ENCODE data around the gene ITPR3.

Gene ITPR3

GRCh38 chr6:33695451-33695887 lies 74.3 kb downstream of the ITPR3 start:
- H3K27me3 ChIP-seq (ENCODE audit: insufficient read depth, low read length, poor library complexity, severe bottlenecking): no peaks in the 10 kb centered on the region
- no peak overlapping the region for H3K4me2 ChIP-seq (ENCODE audit: low read depth, low read length, poor library complexity, severe bottlenecking)
- no peaks in the 10 kb centered on the region for H3K9me3 ChIP-seq (ENCODE audit: insufficient read depth, low read depth, low read length)
- no peak overlapping the region for H2AFZ ChIP-seq (ENCODE audit: low read length)
- no peak overlapping the region for H3K9ac ChIP-seq (ENCODE audit: low read depth, low read length, poor library complexity, severe bottlenecking)
- no peak overlapping the region for H3K4me3 ChIP-seq (ENCODE audit: low read length, poor library complexity, severe bottlenecking)
- TF ChIP-seq CTCF (conservative IDR thresholded peaks at IDR 0.05; ENCODE audit: low read length): no peak
- TF ChIP-seq EZH2phosphoT487 (IDR thresholded peaks at IDR 0.05; ENCODE audit: borderline replicate concordance): no peak
- no peaks in the 10 kb centered on the region for H3K79me2 ChIP-seq (ENCODE audit: insufficient read depth, low read length)
- H4K20me1 ChIP-seq (ENCODE audit: insufficient read depth, low read length, poor library complexity, severe bottlenecking): no peaks in the 10 kb centered on the region
- 0 out of 2 replicates have a peak, but pooled peaks cover 3% of the 10 kb centered on the region for H3F3A ChIP-seq (ENCODE audit: low read depth)
- no peaks in the 10 kb centered on the region for H3K9me2 ChIP-seq (replicated peaks; ENCODE audit: low read depth, low read length)
- peaks cover 62% of the 10 kb centered on the region; the same call in 1 of the 2 replicates for H3K36me3 ChIP-seq (ENCODE audit: insufficient read depth, low read length)
- H3K4me1 ChIP-seq (ENCODE audit: insufficient read depth, low read length, poor library complexity, severe bottlenecking): peaks cover 25% of the 10 kb centered on the region

GRCh38 chr6:33696076-33696475 lies 75.0 kb downstream of the ITPR3 start:
- no peaks in the 10 kb centered on the region for H4K20me1 ChIP-seq (ENCODE audit: insufficient read depth, low read length, poor library complexity, severe bottlenecking)
- no peak overlapping the region for H3K4me2 ChIP-seq (ENCODE audit: low read depth, low read length, poor library complexity, severe bottlenecking)
- H3K79me2 ChIP-seq (ENCODE audit: insufficient read depth, low read length): no peaks in the 10 kb centered on the region
- H3K36me3 ChIP-seq (ENCODE audit: insufficient read depth, low read length): peaks cover 56% of the 10 kb centered on the region; the same call in 1 of the 2 replicates
- H3K9me3 ChIP-seq (ENCODE audit: insufficient read depth, low read depth, low read length): no peaks in the 10 kb centered on the region
- H3F3A ChIP-seq (ENCODE audit: low read depth): 0 out of 2 replicates have a peak, but pooled peaks cover 3% of the 10 kb centered on the region
- H3K9ac ChIP-seq (ENCODE audit: low read depth, low read length, poor library complexity, severe bottlenecking): peak overlapping the region; percentile 45
- H3K4me3 ChIP-seq (ENCODE audit: low read length, poor library complexity, severe bottlenecking): no peak overlapping the region
- H2AFZ ChIP-seq (ENCODE audit: low read length): no peak overlapping the region
- peaks cover 25% of the 10 kb centered on the region for H3K4me1 ChIP-seq (ENCODE audit: insufficient read depth, low read length, poor library complexity, severe bottlenecking)
- H3K9me2 ChIP-seq (replicated peaks; ENCODE audit: low read depth, low read length): no peaks in the 10 kb centered on the region
- no peaks in the 10 kb centered on the region for H3K27me3 ChIP-seq (ENCODE audit: insufficient read depth, low read length, poor library complexity, severe bottlenecking)
- TF ChIP-seq EZH2phosphoT487 (IDR thresholded peaks at IDR 0.05; ENCODE audit: borderline replicate concordance) (no peak), CTCF (conservative IDR thresholded peaks at IDR 0.05; ENCODE audit: low read length) (no peak)

- peak overlapping the region; percentile 46 for H3K4me2 ChIP-seq (ENCODE audit: low read depth, low read length, poor library complexity, severe bottlenecking)
- 0 out of 2 replicates have a peak, but pooled peaks cover 3% of the 10 kb centered on the region for H3F3A ChIP-seq (ENCODE audit: low read depth)
- TF ChIP-seq EZH2phosphoT487 (IDR thresholded peaks at IDR 0.05; ENCODE audit: borderline replicate concordance): no peak
- no peak for TF ChIP-seq CTCF (conservative IDR thresholded peaks at IDR 0.05; ENCODE audit: low read length)
- no peaks in the 10 kb centered on the region for H3K27me3 ChIP-seq (ENCODE audit: insufficient read depth, low read length, poor library complexity, severe bottlenecking)
- no peak overlapping the region for H2AFZ ChIP-seq (ENCODE audit: low read length)
- H3K79me2 ChIP-seq (ENCODE audit: insufficient read depth, low read length): no peaks in the 10 kb centered on the region
- H3K9ac ChIP-seq (ENCODE audit: low read depth, low read length, poor library complexity, severe bottlenecking): peak overlapping the region; percentile 45
- H4K20me1 ChIP-seq (ENCODE audit: insufficient read depth, low read length, poor library complexity, severe bottlenecking): no peaks in the 10 kb centered on the region
- peaks cover 49% of the 10 kb centered on the region; the same call in 1 of the 2 replicates for H3K36me3 ChIP-seq (ENCODE audit: insufficient read depth, low read length)
- no peaks in the 10 kb centered on the region for H3K9me2 ChIP-seq (replicated peaks; ENCODE audit: low read depth, low read length)
- H3K4me1 ChIP-seq (ENCODE audit: insufficient read depth, low read length, poor library complexity, severe bottlenecking): peaks cover 25% of the 10 kb centered on the region
- no peak overlapping the region for H3K4me3 ChIP-seq (ENCODE audit: low read length, poor library complexity, severe bottlenecking)
- no peaks in the 10 kb centered on the region for H3K9me3 ChIP-seq (ENCODE audit: insufficient read depth, low read depth, low read length)
These were observed 75.7 kb downstream of the ITPR3 start for GRCh38 chr6:33696548-33697518.
